Neural cell (in vitro differentiated cells): ENCODE measurements around the gene GPR15LG. TPM values are rescaled to one million over a fixed set of nuclear protein-coding genes. Genes with fewer than 3 reads are reported as not detected.

Source experiments
- H2AFZ ChIP-seq: fragments of 200-600, 300-800 bp; sonication (generic), shearing (Covaris generic); 2 replicates; pipeline ENCODE4 v1.6.0; 2014; ENCODE audit warnings: low read depth, mild to moderate bottlenecking, antibody characterized with exemption, low read length, moderate library complexity
- H3F3A ChIP-seq: fragments of 200-600 bp; shearing (Covaris generic); 2 replicates; pipeline ENCODE4 v1.6.1; 2016; ENCODE audit warnings: mild to moderate bottlenecking, moderate library complexity, mixed read lengths, antibody characterized with exemption, low read length; ENCODE audit not compliant: insufficient read depth, poor library complexity, severe bottlenecking
- H3K27ac ChIP-seq: fragments of 200-600, 300-800 bp; sonication (generic), shearing (Covaris generic); 2 replicates; pipeline ENCODE4 v1.5.1; 2014; ENCODE audit warnings: mild to moderate bottlenecking, low read length, moderate library complexity
- H3K27me3 ChIP-seq: fragments of 300-800, 200-600 bp; sonication (generic), shearing (Covaris generic); 2 replicates; pipeline ENCODE4 v1.6.0; 2014; ENCODE audit warnings: mild to moderate bottlenecking, low read depth, low read length, moderate library complexity; ENCODE audit not compliant: insufficient read depth
- H3K36me3 ChIP-seq: fragments of 300-800, 200-600 bp; sonication (generic), shearing (Covaris generic); 2 replicates; pipeline ENCODE4 v1.5.1; 2014; ENCODE audit warnings: mild to moderate bottlenecking, antibody characterized with exemption, low read length, moderate library complexity; ENCODE audit not compliant: insufficient read depth
- H3K4me2 ChIP-seq: fragments of 300-800, 200-600 bp; sonication (generic), shearing (Covaris generic); 2 replicates; pipeline ENCODE4 v1.6.0; 2014; ENCODE audit warnings: mild to moderate bottlenecking, low read length
- H3K4me3 ChIP-seq: fragments of 300-800, 200-600 bp; sonication (generic), shearing (Covaris generic); 2 replicates; pipeline ENCODE4 v1.5.1; 2014; ENCODE audit warnings: mild to moderate bottlenecking, low read length, moderate library complexity
- H3K79me2 ChIP-seq: fragments of 200-600 bp; shearing (Covaris generic); replicated peaks from 2 replicates; pipeline ENCODE4 v1.6.0; 2014; ENCODE audit warnings: mild to moderate bottlenecking, low read length, moderate library complexity; ENCODE audit not compliant: insufficient read depth
- H3K9ac ChIP-seq: fragments of 300-800, 200-600 bp; sonication (generic), shearing (Covaris generic); 2 replicates; pipeline ENCODE4 v1.6.1; 2016; ENCODE audit warnings: mild to moderate bottlenecking, low read length, mixed read lengths
- H3K9me2 ChIP-seq: fragments of 200-600 bp; shearing (Covaris generic); 2 replicates; pipeline ENCODE4 v1.6.1; 2016; ENCODE audit warnings: mild to moderate bottlenecking, low read length, mixed read lengths; ENCODE audit not compliant: insufficient read depth
- H3K9me3 ChIP-seq: fragments of 200-600, 300-800 bp; sonication (generic), shearing (Covaris generic); 2 replicates; pipeline ENCODE4 v1.6.1; 2016; ENCODE audit warnings: mild to moderate bottlenecking, mixed run types, low read length, moderate library complexity, mixed read lengths
- H4K20me1 ChIP-seq: fragments of 200-600 bp; shearing (Covaris generic); 2 replicates; pipeline ENCODE4 v1.6.1; 2016; ENCODE audit warnings: mild to moderate bottlenecking, mixed run types; ENCODE audit not compliant: insufficient read depth
- CTCF ChIP-seq: fragments of 450-650 bp; IDR thresholded peaks from 2 replicates; pipeline ENCODE4 v1.5.1; 2014; ENCODE audit warnings: antibody characterized with exemption, mild to moderate bottlenecking, moderate library complexity; ENCODE audit not compliant: poor library complexity, severe bottlenecking
- EP300 ChIP-seq: fragments of 450-650 bp; conservative IDR thresholded peaks from 2 replicates; pipeline ENCODE4 v1.6.1; 2014; ENCODE audit warnings: antibody characterized with exemption, mild to moderate bottlenecking, moderate library complexity; ENCODE audit not compliant: poor library complexity, severe bottlenecking
- EZH2 ChIP-seq: fragments of 200-600, 300-800 bp; shearing (Covaris generic), sonication (generic); IDR thresholded peaks from 2 replicates; pipeline ENCODE4 v1.6.1; 2014; ENCODE audit warnings: antibody characterized with exemption, low read length, borderline replicate concordance, mild to moderate bottlenecking; ENCODE audit not compliant: insufficient read depth, poor library complexity, severe bottlenecking
- MXI1 ChIP-seq: fragments of 450-650 bp; conservative IDR thresholded peaks from 2 replicates; pipeline ENCODE4 v1.6.1; 2014; ENCODE audit warnings: antibody characterized with exemption, mild to moderate bottlenecking; ENCODE audit not compliant: poor library complexity, severe bottlenecking
- POLR2AphosphoS5 ChIP-seq: IDR thresholded peaks from 2 replicates; pipeline ENCODE4 v1.6.1; 2012
- RAD21 ChIP-seq: fragments of 450-650 bp; conservative IDR thresholded peaks from 2 replicates; pipeline ENCODE4 v1.6.1; 2014; ENCODE audit warnings: antibody characterized with exemption, mild to moderate bottlenecking, moderate library complexity
- REST ChIP-seq: IDR thresholded peaks from 2 replicates; pipeline ENCODE4 v1.6.1; 2012; ENCODE audit warnings: borderline replicate concordance
- SMC3 ChIP-seq: fragments of 450-650 bp; conservative IDR thresholded peaks from 2 replicates; pipeline ENCODE4 v1.6.1; 2014; ENCODE audit warnings: antibody characterized with exemption, mild to moderate bottlenecking, moderate library complexity; ENCODE audit not compliant: poor library complexity
- TAF1 ChIP-seq: IDR thresholded peaks from 2 replicates; pipeline ENCODE4 v1.6.1; 2012; ENCODE audit warnings: low read depth
- polyA plus RNA-seq: library from polyadenylated mRNA; depleted of rRNA; stranded (reverse); fragments of >200 nt; gene quantifications from 2 replicates; pipeline ENCODE4 v1.2.3, GENCODE V29; 2014

The GPR15LG gene
- polyA plus RNA-seq, 1 donor from 2014 or later: not detected

- H3F3A ChIP-seq: no peaks in the 10 kb centered on the region
- no peak overlapping the region for H3K4me2 ChIP-seq
- H3K36me3 ChIP-seq: no peaks in the 10 kb centered on the region
- no peaks in the 10 kb centered on the region for H3K27me3 ChIP-seq
- H4K20me1 ChIP-seq: no peaks in the 10 kb centered on the region
- no peaks in the 10 kb centered on the region for H3K79me2 ChIP-seq
- TF ChIP-seq RAD21 (no peak), REST (no peak), TAF1 (no peak)
- H2AFZ ChIP-seq: no peak overlapping the region
- no peak overlapping the region for H3K27ac ChIP-seq
- no peaks in the 10 kb centered on the region for H3K9me3 ChIP-seq
- no peak overlapping the region for H3K9ac ChIP-seq
- H3K4me3 ChIP-seq: no peak overlapping the region
- H3K9me2 ChIP-seq: no peaks in the 10 kb centered on the region
Observed at GRCh38 chr10:84227810-84228209, 54.2 kb downstream of the GPR15LG start.

- Histone ChIP-seq H3K4me3 (no peak overlapping the region), H2AFZ (no peak overlapping the region), H3F3A (no peaks in the 10 kb centered on the region), H3K9ac (no peak overlapping the region), H3K4me2 (no peak overlapping the region), H3K27ac (no peak overlapping the region), H3K27me3 (no peaks in the 10 kb centered on the region), H3K9me2 (no peaks in the 10 kb centered on the region), H4K20me1 (no peaks in the 10 kb centered on the region), H3K36me3 (no peaks in the 10 kb centered on the region), H3K9me3 (no peaks in the 10 kb centered on the region), H3K79me2 (no peaks in the 10 kb centered on the region)
- TF ChIP-seq EP300: no peak
- TF ChIP-seq TAF1: no peak
- TF ChIP-seq MXI1: no peak
- no peak for TF ChIP-seq EZH2
- no peak for TF ChIP-seq CTCF
- no peak for TF ChIP-seq SMC3
- no peak for TF ChIP-seq REST
- TF ChIP-seq POLR2AphosphoS5: no peak
- TF ChIP-seq RAD21: no peak
Observed at GRCh38 chr10:84230359-84230758, 56.8 kb downstream of the GPR15LG start.
